Measurements from ENCODE around the gene BBS9.

Gene BBS9

DNA sequence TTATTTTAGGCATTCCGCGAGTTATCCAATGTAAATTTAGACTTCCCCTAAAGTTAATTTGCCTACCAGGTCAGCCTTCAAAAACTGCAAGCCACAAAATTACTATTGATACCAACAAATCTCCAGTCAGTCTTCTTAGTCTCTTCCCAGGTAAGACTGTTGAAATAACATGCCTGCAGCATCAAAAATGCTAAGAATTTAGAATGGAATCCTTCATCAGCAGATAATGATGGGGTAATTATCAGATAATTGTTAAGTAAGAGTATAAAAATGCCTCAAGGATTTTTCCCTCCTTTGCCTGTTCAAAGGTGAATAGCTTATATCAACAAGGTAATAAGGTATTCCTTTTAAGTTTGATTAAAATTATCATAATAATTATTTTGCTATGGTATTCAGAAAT lies 228.5 kb downstream of the BBS9 start:
- no peak for DNase-seq (ENCODE audit: low read depth)

DNA sequence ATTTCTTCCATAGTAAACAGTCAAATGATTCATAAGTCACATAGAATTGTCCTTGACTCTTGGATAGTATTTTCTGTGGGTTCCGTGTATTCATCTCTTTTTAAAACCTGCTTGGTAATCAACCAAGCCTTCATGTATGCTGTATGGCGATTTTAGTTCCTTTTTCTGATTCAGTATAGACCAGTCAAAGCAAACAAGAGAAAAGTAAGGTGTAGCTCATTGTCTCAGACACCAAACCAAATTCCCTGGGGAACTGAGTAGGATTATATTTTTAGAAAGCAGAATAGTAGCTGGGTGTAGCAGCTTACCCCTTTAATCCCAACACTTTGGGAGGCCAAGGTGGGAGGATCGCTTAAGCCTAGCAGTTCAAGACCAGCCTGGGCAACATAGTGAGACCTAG lies 240.5 kb downstream of the BBS9 start:
- DNase-seq (ENCODE audit: low read depth), result no peak

DNA sequence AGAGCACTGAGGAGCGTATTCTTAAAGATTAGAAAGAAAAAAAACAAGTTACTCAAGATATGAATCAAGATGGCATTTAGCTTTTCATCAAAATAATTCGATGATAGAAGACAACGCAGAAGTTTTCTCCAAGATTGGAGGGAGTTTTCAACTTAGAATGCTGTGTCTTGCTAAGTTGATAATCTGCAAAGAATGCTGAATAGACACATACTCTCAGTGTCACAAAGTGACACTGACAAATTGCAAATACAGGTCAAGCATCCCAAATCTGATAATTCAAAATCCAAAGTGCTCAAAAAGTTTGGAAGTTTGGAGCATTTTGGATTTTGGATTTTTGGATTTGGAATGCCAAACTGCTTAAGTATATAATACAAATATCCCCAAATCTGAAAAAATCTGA lies 243.8 kb downstream of the BBS9 start:
- no peak for DNase-seq (ENCODE audit: low read depth)

DNA sequence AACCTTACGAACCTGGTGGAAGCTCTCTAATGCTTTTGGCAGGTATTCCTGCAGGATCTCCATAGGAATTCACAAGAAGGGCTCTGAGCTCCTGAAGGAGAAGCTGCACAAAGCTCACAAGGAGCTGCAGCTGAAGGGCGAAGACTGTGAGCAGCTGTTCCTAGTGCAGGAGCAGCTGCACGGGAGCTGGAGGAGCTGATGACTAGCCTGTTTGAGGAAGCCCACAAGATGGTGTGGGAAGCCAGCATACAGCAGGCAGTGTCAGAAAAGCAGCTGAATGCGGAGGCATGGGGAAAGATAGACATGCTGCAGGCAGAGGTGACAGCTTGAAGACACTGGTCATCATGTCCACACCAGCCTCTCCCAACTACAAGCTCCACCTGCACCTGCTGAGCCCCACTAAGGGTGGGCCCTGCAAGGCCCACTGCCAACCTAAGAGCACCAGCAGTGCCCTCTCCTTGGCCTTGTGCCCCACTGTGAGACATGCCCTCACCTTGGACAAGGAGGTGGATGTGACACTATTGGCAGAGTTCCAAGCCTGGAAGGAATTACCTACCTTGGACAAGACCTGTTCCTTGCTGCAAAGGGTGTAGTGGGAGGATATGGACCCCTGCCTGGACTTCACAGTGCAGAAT lies 250.6 kb downstream of the BBS9 start:
- no peak for DNase-seq (ENCODE audit: low read depth)

DNA sequence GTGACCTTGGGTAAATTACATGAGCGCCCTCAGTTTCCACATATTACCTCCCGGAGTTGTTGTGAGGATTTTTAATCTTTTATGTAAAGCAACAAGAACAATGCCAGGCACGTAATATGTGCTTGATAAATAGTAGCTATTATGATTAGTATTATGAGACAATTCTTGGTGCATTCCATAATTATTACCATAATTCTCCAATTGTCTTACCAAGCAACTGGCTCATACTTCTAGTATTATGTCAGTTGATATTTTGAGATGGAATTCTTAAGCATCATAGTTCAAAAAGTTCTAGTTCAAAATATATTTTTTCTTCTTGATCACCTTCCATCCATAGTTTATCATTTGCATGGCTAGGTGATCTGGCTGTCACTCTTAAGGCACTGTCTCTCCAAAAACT lies 259.0 kb downstream of the BBS9 start:
- DNase-seq (ENCODE audit: low read depth), result peak; percentile 8

DNA sequence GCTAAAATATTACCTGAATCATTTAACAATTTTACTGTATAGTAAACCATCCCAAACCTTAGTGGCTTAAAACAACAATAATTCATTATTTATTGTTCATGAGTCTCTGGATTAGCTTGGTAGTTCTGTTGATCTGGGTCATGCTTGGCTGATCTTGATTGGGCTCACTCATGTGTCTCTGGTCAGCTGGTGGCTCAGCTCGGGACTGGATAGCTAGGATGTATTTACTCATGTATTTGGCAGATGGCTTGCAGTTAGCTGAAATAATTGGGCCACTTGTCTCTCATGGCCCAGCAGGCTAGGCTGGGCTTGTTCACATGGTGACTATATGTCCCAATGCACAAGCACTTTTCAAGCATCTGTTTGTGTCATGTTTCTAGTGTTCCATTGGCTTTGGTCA lies 262.8 kb downstream of the BBS9 start:
- no peak for DNase-seq (ENCODE audit: low read depth)

DNA sequence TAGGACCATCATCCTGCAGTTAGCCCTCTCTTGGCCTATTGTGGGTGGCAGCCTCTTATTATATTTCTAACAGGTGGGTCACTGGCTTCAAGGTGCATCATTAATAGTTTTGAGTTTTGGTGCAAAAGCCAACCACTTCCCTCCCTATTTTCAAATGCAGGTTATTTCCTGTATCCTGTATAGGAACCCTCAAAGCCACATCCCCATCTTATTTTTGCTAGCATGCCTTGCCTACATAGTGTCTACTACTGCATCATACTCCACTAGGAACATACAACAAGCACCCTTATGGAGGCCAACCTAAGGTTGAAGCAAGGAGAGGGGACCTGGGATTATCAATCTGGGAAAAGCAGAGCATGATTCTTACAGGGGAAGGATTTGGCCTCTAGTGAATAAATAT lies 264.4 kb downstream of the BBS9 start:
- no peak for DNase-seq (ENCODE audit: low read depth)

DNA sequence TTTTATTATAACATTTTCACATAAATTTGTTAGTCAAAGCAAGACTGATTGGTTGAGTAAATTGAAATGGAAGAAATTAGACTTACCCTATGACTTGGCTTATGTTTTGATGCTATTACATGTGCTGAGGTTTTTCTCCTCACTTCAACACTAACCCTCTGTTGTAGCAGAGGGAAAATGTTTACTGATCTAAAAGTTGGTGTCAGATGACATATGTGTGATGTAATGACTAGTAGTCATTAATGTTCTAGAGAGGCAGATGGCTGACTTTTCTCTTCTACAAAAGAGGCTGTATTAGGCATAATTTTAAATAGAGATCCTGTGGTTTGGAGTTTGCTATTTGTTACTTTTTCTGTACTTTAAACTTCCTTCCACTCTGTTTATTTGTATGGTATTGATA lies 266.0 kb downstream of the BBS9 start:
- DNase-seq (ENCODE audit: low read depth), result no peak

DNA sequence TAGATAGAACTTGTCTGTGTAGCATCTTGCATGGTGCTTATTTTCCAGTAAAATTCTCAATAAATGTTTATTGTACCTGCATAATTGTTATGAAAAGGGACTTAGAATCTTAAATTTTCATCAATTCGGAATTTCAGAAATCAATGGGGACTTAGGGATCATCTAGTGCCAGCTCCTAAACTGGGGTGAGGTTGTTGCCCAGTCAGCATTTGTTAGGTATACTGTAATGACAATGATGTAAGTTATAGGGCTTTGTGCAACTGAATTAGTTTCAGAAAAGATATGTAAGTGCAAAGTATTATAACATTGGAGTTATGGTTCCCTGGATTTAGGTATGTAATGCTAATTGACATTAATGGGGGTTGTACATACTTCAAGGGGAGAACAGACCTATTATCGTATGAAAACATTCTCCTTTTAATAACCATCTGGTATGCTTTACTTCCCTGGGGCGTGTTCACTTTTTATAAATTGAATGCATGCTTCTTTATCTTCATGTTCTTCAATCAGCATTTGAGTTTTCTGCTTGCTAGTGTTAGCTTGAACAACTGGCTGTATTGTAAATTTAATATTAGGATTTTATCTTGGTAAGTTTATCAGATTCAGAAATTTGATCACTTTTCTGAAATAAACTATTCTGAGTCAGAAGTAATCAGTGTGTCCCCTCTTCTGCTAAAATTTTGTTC lies 270.3 kb downstream of the BBS9 start:
- DNase-seq (ENCODE audit: low read depth), result no peak

DNA sequence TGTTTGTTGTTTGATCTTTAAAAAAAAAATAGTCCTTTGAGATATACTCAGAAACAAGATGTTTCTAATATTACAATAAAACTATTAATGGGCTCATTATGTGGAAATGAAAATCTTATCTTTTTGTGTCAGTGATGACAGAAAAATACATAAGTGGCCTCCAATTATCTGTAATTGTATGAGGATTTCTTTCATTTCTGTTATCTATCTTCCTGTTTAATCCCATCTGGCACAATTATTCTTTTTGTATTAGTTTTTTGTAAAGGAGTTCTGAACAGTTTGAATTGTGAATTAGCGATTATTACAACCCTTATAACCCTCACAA lies 270.8 kb downstream of the BBS9 start:
- no peak for DNase-seq (ENCODE audit: low read depth)

DNA sequence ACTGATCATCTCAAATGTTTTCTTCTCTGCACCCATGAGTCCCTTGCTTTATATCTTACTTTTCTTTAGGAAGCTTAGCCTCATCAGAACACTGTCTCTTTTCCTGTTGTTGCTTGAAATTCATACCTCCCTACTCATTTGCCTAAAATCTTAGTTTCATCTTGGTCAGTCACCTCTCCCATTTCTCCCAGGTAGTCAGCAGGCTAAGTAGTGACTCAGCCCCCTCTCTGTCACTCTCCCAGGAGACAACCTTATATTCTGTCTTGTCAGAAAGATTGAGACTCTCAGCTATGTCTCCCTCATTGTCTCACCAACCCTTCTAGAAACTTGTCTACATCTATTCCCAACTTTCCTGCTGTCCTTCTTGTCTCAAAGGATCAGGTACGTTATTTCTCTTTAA lies 280.9 kb downstream of the BBS9 start:
- DNase-seq (ENCODE audit: low read depth), result no peak

DNA sequence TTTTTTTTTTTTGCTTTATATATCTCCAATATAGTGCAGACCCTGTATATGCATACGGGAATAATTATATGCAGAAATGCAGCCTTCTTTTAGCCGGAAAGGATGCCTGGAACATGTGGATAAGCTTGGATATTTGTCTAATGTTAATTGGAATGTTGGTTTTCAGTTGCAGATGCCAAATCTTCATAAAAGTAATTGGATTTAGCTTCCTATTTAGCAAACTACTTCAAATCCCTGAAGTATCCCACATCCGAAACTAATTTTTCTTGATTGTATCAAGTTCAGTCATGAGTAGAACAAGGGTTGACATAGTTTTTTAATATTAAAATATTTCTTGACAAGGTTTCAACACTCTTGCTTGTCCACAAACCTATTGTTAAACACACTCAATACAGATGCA lies 281.7 kb downstream of the BBS9 start:
- no peak for DNase-seq (ENCODE audit: low read depth)

DNA sequence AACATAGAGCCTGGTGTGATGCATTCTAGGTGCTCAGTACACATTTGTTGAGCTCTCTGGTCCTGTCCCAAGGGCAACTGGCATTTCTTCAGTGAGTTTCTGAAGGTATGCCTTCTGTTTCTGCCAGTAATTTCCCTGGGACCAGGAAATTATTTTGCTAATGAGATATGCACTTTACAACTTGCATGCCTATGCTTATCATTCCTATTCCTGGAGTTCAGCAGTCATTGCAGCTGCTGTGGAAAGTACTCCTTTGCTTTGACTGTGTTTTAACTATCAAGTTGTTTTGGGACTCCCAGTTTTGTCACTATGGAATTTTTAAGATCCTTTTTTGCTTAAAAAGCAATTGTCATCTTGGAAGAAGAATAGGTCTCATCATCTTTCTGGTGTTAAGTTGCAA lies 283.0 kb downstream of the BBS9 start:
- no peak for DNase-seq (ENCODE audit: low read depth)

DNA sequence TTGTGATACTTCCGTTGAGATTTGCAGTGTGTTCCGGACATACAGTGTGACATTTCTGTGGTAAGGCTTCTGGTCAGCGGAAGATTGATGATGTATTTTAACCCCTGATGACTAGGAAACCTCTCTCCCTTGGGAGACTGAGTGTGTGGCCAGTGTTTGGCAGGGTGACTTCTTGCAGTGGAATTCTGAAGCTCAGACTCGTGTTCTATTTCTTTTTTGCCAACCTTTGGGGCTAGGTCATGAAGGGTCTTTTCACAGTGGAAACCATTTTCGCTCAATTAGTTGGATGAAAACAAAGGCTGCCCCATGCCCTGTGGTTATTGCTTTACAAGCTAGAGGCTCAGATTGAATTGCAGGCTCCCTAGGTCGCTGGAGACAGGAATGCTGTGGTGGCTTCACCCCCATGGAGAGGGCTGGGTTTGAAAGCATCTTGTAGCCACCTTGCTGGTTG lies 288.9 kb downstream of the BBS9 start:
- DNase-seq (ENCODE audit: low read depth), result peak; percentile 19

DNA sequence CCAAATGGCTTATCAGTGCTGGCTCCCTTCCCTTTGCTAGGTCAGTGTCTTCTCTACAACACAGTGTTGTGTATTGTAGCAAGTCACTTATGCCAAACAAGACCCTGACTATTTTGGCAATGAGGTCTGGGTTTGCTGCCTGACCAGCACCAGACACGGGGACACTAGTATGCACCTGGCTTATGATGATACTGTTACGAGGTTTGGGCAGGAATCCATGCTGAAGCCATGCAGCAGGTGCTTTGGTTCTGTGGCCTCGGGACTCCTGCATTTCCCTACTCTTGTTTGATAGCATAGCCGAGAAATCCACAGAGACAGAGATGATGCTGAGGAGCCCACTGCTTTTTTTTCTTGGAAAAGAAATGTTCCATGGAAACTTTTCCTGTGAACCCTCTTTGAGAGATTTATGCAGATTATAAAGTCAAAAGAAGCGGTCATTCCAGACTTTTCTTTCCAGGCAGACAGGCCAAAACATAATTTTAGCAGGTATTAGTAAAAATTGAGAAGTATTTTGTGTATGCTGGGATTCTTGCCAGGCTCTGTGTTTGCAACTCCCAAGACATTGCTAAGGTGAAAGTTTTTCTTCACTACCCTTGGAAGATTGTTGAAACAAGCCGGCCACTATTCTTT lies 291.1 kb downstream of the BBS9 start:
- no peak for DNase-seq (ENCODE audit: low read depth)

DNA sequence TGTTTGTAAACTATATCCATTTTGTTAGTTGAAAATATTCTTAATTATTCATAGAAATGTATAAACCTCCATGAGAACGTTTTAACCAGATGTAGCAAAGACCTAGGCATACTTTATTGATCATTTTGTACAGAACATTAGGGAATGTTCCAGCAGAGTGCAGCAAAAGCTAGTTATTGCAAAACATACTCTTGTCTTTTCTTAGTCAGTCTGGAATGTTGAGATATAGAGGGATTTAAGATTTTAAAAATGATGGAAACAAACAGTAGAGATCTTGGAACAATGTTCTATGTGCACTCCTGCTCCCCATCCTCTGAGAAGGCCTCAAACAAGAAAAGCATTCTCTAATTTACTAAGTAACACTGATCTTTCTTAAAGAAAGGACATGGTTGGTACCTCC lies 292.1 kb downstream of the BBS9 start:
- DNase-seq (ENCODE audit: low read depth), result no peak

DNA sequence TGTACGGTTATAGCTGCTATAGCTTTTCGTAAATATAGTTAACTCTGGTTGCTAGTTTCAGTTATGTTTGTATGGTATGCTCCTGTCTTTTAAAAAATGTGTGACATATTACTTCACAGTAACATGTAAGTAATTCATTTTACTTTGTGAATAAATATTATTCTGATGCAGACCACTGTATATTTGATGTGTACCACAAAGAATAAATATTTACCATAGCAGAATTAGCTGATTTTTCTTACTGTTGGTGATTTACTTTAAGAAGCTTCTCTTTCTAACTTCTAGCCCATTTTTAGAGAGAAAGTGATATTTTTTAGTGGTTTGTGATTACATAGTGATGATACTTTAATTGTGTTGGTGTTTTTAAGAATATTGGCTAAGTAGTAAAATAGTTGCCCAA lies 292.8 kb downstream of the BBS9 start:
- DNase-seq (ENCODE audit: low read depth), result no peak

DNA sequence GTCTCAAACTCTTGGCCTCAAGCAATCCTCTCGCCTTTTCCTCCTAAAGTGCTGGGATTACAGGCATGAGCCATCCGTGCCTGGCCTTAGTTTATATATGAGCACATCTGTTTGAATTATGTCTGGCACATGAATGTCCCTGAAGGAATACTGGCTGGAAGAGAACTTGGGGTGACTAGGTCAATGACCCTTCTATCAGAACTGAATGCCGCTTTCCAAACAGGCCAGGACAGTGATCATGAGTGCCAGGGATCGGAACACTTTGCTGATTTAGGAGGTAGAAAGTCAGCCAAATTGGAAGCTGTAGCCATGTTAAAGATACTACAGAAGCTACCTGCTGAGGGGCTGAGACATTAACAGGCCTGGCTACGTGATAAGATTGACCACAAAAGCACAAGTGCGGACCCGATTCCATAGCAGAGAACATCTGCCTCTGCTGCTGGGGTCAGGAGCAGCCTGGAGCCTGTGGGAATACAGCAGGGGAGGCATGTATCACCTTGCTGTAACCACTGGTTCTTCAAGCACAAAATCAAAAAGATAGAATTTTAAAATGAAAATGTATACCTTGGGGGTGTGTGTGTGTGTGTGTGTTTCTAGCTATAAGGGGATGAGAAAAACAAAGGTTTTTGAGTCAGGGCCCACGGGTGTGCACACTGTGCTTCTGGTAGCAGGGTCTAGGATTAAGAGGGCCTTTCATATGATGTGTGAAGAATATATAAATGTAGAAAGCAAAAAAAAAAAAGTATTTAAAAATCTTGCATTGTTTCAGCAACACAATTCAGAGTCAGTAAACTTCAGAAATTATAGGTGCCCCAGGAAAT lies 293.7 kb downstream of the BBS9 start:
- no peak for DNase-seq (ENCODE audit: low read depth)

DNA sequence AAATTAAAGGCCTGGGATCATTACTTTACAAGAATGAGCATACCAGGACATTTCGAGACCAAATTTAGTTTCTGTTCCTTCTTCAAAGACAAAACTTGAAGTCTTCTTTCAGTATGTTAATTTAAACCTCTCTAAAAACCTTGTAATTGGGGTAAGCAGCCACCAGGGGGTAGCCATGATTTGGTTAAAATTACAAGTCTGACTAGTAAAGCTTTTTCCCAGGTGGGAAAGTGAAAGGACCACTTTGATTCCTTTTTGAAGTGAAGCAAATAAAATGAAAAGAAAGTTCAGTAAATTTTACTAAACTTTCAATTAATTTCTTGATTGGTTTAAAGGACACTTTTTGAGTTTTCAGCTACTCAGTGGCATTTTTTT lies 294.3 kb downstream of the BBS9 start:
- no peak for DNase-seq (ENCODE audit: low read depth)

DNA sequence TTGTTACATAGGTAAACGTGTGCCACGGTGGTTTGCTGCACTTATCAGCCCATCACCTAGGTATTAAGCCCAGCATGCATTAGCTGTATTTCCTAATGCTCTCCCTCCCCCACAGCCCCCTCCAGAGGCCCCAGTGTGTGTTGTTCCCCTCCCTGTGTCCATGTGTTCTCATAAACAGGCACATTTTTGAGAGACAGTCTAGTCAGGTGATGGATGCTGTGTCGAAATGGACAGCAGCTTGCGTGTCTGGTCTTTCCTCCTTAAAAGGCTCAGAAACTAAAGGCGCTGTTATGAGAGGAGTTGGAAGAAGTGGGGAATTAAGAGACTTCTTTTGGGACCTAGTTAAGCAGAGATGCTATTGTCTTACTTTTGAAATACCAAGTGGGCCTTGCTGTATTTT lies 296.0 kb downstream of the BBS9 start:
- no peak for DNase-seq (ENCODE audit: low read depth)

DNA sequence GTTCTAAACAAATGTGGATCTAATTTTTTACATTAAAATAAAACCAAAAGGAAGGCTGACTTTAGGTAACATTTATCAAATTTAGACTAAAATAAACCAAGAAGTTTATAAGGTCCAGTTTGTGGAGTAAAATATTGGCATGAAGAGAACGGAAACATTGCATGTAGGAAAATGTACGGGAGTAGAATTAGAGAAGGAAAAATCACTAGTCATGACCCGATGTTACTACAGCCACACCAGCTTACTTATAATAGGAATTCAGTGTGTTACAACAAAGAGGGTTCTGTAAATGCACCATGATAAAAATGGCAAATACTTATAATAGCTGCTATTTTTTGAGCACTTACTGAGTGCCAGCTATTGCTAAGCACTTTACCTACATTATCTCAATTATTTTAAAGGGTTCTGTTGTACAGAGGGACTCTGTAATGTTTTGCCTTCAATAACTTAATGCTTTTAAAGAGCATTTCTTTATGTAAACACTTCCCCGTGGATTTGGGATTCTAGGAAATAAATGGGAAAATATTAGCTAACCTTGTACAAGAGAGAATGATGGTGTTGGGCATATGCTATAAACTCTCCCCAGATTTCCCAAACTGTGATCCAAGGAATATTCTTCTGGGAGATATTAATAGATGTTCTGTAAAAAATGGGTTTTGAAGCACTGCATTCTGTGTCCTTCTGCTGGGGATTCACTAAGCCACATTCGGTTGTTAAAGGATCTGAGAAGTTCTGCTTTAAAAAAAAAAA lies 296.7 kb downstream of the BBS9 start:
- DNase-seq (ENCODE audit: low read depth), result no peak

DNA sequence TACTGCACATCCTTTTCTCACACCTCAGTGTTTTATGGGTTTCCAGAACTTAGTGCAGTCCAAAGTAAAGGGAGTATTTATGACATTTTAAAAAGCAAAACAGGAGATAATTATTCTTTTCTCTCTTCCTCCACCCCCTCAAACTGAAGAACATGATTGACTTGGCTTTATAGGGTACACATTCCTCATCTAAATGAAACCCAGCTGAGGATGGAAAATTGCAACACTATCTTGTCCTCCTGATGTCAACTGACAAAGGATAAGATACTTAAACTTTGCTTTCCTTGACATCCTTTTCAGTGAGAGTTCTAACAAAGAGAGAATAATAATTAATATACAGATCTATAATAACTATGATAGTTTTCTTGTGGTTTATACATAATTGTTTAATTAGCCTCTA lies 299.1 kb downstream of the BBS9 start:
- no peak for DNase-seq (ENCODE audit: low read depth)
